Lower leg skin (tissue), 3 donors: Measurements from ENCODE around the gene INTS11.

Experiments
- POLR2A ChIP-seq, 2 donors: fragments of 450-650 bp; IDR thresholded peaks; one replicate each; pipeline ENCODE4 v1.6.1; 2016 to 2017; ENCODE audit warnings: antibody characterized with exemption in 2 of 2, mild to moderate bottlenecking in 1 of 2, moderate library complexity in 1 of 2
- TF ChIP-seq, protein P1 (sequence below), 3 donors: fragments of 450-650 bp; IDR thresholded peaks; one replicate each; pipeline ENCODE4 v1.5.1; 2016; ENCODE audit warnings: antibody characterized with exemption in 3 of 3, mild to moderate bottlenecking in 3 of 3, moderate library complexity in 2 of 3

DNA sequence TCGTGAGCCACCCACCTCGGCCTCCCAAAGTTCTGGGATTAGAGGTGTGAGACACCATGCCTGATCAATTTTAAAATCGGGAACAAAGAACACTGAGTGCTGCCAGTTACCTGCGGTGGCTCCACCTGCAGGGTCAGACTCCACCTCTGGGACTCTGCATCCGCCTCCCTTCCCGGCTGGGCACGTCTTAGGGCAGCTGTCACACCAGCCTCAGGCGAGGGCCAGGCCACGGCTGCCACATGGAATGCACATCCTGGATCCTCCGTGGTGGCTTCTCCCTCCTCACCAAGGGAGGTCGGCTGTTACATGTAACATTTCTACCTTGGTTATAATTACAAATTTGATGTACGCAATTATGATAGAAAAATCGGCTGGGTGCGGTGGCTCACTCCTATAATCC lies 39.8 kb upstream of the INTS11 start:
- TF ChIP-seq, protein P1, sequence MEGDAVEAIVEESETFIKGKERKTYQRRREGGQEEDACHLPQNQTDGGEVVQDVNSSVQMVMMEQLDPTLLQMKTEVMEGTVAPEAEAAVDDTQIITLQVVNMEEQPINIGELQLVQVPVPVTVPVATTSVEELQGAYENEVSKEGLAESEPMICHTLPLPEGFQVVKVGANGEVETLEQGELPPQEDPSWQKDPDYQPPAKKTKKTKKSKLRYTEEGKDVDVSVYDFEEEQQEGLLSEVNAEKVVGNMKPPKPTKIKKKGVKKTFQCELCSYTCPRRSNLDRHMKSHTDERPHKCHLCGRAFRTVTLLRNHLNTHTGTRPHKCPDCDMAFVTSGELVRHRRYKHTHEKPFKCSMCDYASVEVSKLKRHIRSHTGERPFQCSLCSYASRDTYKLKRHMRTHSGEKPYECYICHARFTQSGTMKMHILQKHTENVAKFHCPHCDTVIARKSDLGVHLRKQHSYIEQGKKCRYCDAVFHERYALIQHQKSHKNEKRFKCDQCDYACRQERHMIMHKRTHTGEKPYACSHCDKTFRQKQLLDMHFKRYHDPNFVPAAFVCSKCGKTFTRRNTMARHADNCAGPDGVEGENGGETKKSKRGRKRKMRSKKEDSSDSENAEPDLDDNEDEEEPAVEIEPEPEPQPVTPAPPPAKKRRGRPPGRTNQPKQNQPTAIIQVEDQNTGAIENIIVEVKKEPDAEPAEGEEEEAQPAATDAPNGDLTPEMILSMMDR (IDR thresholded peaks at IDR 0.05): no peak
- TF ChIP-seq POLR2A (IDR thresholded peaks at IDR 0.05): no peak
